Panc1 (cell line): Measurements from ENCODE around the gene POLE3. TPM values are rescaled to one million over a fixed set of nuclear protein-coding genes. Genes with fewer than 3 reads are reported as not detected.

Experiments used
- ATAC-seq: fragments of 200-7000 bp; cut with Tn5 transposase; 2 replicates; pipeline ENCODE4 v1.9.1; 2020; ENCODE audit warnings: mild to moderate bottlenecking, moderate library complexity
- BruUV-seq: library from RNA; stranded (reverse); fragments of 400-500 nt; replicated peaks from 2 replicates; lab custom pipeline; 2021; lab: Mats Ljungman, UMichigan
- CTCF ChIA-PET: fragments of 300-600 bp; sonication (Branson Sonifier 250); formaldehyde crosslinking; loops from one replicate; lab custom pipeline; 2022; ENCODE audit warnings: antibody characterized with exemption; lab: Charles Lee
- POLR2A ChIA-PET: fragments of 300-600 bp; sonication (Branson Sonifier 250); formaldehyde crosslinking; loops from one replicate; lab custom pipeline; 2022; ENCODE audit warnings: antibody characterized with exemption; lab: Charles Lee
- DNase-seq: peaks from one replicate; pipeline ENCODE4 v3.0.0-alpha.2; 2010; ENCODE audit warnings: low read depth, low spot score
- H3K27ac ChIP-seq: 2 replicates; pipeline ENCODE4 v1.5.1; 2011; ENCODE audit warnings: mild to moderate bottlenecking, low read length, inconsistent platforms
- H3K27me3 ChIP-seq: fragments of 200-500 bp; sonication (Bioruptor generic); 2 replicates; pipeline ENCODE4 v1.6.0; 2014; ENCODE audit warnings: low read length, inconsistent platforms; ENCODE audit not compliant: control insufficient read depth, insufficient read depth
- H3K36me3 ChIP-seq: fragments of 200-500 bp; sonication (Bioruptor generic); 2 replicates; pipeline ENCODE4 v1.5.1; 2014; ENCODE audit warnings: inconsistent platforms, mild to moderate bottlenecking, low read length, moderate library complexity; ENCODE audit not compliant: control insufficient read depth, insufficient read depth
- H3K4me1 ChIP-seq: 2 replicates; pipeline ENCODE4 v1.5.1; 2011; ENCODE audit warnings: inconsistent platforms, mild to moderate bottlenecking, low read length, moderate library complexity; ENCODE audit not compliant: control insufficient read depth, insufficient read depth
- H3K4me3 ChIP-seq, 2 experiments: 2 replicates each; pipeline ENCODE4 v1.5.1; 2011 to 2012; ENCODE audit warnings: low read depth in 2 of 2, low read length in 2 of 2, mild to moderate bottlenecking in 2 of 2, inconsistent platforms in 1 of 2, moderate library complexity in 1 of 2
- H3K9me3 ChIP-seq: fragments of 200-500 bp; sonication (Bioruptor generic); 2 replicates; pipeline ENCODE4 v1.5.1; 2014; ENCODE audit warnings: low read depth, mild to moderate bottlenecking, inconsistent platforms, low read length, moderate library complexity; ENCODE audit not compliant: control insufficient read depth, insufficient read depth
- CTCF ChIP-seq: fragments of 450-650 bp; IDR thresholded peaks from 2 replicates; pipeline ENCODE4 v1.5.1; 2017; ENCODE audit warnings: mild to moderate bottlenecking
- POLR2AphosphoS5 ChIP-seq: IDR thresholded peaks from 2 replicates; pipeline ENCODE4 v1.6.1; 2012; ENCODE audit warnings: mild to moderate bottlenecking, low read depth, low read length, moderate library complexity
- REST ChIP-seq, 2 experiments: IDR thresholded peaks; 2 replicates each; pipeline ENCODE4 v1.6.1; 2011 to 2012; ENCODE audit warnings: low read depth in 2 of 2, control low read depth in 1 of 2, low read length in 1 of 2, mild to moderate bottlenecking in 1 of 2, moderate library complexity in 1 of 2; ENCODE audit not compliant: insufficient read depth in 1 of 2
- SIN3A ChIP-seq: IDR thresholded peaks from 2 replicates; pipeline ENCODE4 v1.6.1; 2012; ENCODE audit warnings: low read depth, mild to moderate bottlenecking, low read length, moderate library complexity, borderline replicate concordance; ENCODE audit not compliant: insufficient read depth
- TCF7L2 ChIP-seq: IDR thresholded peaks from 2 replicates; pipeline ENCODE4 v1.6.1; 2011; ENCODE audit warnings: mild to moderate bottlenecking, low read depth, low read length, inconsistent platforms
- in situ Hi-C: cut with HindIII; loops from 2 replicates; pipeline ENCODE4 v1.10.0; 2016; ENCODE audit warnings: low sequenced_read_pairs, low pct_unique_long_range_greater_than_20kb
- intact Hi-C: fragments of 100-400 bp; cut with micrococcal nuclease; formaldehyde crosslinking; loops from one replicate; pipeline ENCODE4 v1.10.0; 2022; ENCODE audit not compliant: unreplicated experiment
- total RNA-seq: library from RNA; stranded (reverse); gene quantifications from one replicate; pipeline ENCODE4 v1.2.1, GENCODE V29; 2021; ENCODE audit not compliant: unreplicated experiment

Gene POLE3
- total RNA-seq, 1 experiment from 2014 or later = 48.5 TPM

GRCh38 chr9:113369855-113370140, 40.7 kb downstream of the POLE3 start:
- no peak overlapping the region for H3K27ac ChIP-seq
- TF ChIP-seq SIN3A (no peak), POLR2AphosphoS5 (no peak), REST (IDR thresholded peaks at IDR 0.05; ENCODE audit: insufficient read depth in 1 of 2, low read depth in 2 of 2, low read length in 1 of 2) (no peak), TCF7L2 (no peak), CTCF (no peak)
- POLR2A ChIA-PET = no interaction called here
- no peaks in the 10 kb centered on the region; the same call in 1 of the 2 replicates for H3K36me3 ChIP-seq
- intact Hi-C loops = no loop called here
- no peaks in the 10 kb centered on the region for H3K4me1 ChIP-seq
- no TSS peak for BruUV-seq
- no peak for DNase-seq
- H3K9me3 ChIP-seq = no peaks in the 10 kb centered on the region
- H3K4me3 ChIP-seq = no peak overlapping the region
- no peak for ATAC-seq
- no peaks in the 10 kb centered on the region for H3K27me3 ChIP-seq
- CTCF ChIA-PET = no interaction called here
- in situ Hi-C loops = no loop called here

- no peak for DNase-seq
- intact Hi-C loops (no loop called here), in situ Hi-C loops (no loop called here)
- no peaks in the 10 kb centered on the region for H3K9me3 ChIP-seq
- no peaks in the 10 kb centered on the region; the same call in 1 of the 2 replicates for H3K36me3 ChIP-seq
- H3K27ac ChIP-seq = no peak overlapping the region
- TF ChIP-seq POLR2AphosphoS5 = no peak
- TF ChIP-seq SIN3A = no peak
- no peak for TF ChIP-seq TCF7L2
- no peak for TF ChIP-seq CTCF
- TF ChIP-seq REST (IDR thresholded peaks at IDR 0.05; ENCODE audit: insufficient read depth in 1 of 2, low read depth in 2 of 2, low read length in 1 of 2) = no peak
- POLR2A ChIA-PET = no interaction called here
- H3K4me3 ChIP-seq = no peak overlapping the region
- CTCF ChIA-PET = no interaction called here
- no peaks in the 10 kb centered on the region for H3K27me3 ChIP-seq
- no TSS peak for BruUV-seq
- no peaks in the 10 kb centered on the region for H3K4me1 ChIP-seq
- no peak for ATAC-seq
Measured at GRCh38 chr9:113368982-113369854, 41.3 kb downstream of the POLE3 start.
